Nephron progenitor cell (in vitro differentiated cells): Measurements from ENCODE around the gene ACSF3.
"Not testable (repeated sequence)": the region's sequence is repeated elsewhere in the genome, so short reads cannot be mapped to it uniquely, and the experiment has no call there.

ENCODE experiments used
- DNase-seq: peaks from one replicate; pipeline ENCODE4 v3.0.0; 2021
- H3K27ac Mint-ChIP-seq: 2 replicates; pipeline ENCODE4 v1.8.0; 2021; ENCODE audit warnings: mild to moderate bottlenecking, moderate library complexity, mixed read lengths
- H3K27me3 Mint-ChIP-seq: 2 replicates; pipeline ENCODE4 v1.8.0; 2021; ENCODE audit warnings: mild to moderate bottlenecking, low read depth, mixed read lengths; ENCODE audit not compliant: poor library complexity
- H3K36me3 Mint-ChIP-seq: 2 replicates; pipeline ENCODE4 v1.8.0; 2021; ENCODE audit warnings: low read depth, mixed read lengths
- H3K4me1 Mint-ChIP-seq: 2 replicates; pipeline ENCODE4 v1.8.0; 2021; ENCODE audit warnings: mixed read lengths
- H3K4me3 Mint-ChIP-seq: 2 replicates; pipeline ENCODE4 v1.8.0; 2021; ENCODE audit warnings: mild to moderate bottlenecking, moderate library complexity, mixed read lengths
- H3K9me3 Mint-ChIP-seq: 2 replicates; pipeline ENCODE4 v1.8.0; 2021; ENCODE audit warnings: mild to moderate bottlenecking, moderate library complexity, mixed read lengths
- TF ChIP-seq, protein P1 (sequence below): fragments of 200-600 bp; sonication (generic); IDR thresholded peaks from 2 replicates; pipeline ENCODE4 v1.5.0; 2021; ENCODE audit warnings: antibody characterized with exemption

Gene ACSF3

DNA sequence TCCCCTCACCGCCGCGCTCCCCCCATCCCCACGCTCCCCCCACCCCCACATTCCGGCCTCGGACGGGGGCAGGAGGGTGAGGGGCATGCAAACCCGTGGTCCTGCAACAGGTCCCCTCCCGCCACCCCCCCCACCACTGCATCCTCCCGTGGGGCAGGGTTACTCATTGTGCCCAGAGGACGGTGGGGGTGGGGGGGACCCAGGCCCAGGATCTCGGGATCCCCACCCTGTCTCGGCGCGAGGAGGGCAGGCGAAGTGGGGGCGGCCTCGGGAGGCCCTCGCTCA is 98.2 kb downstream of the ACSF3 start:
- TF ChIP-seq, protein P1, sequence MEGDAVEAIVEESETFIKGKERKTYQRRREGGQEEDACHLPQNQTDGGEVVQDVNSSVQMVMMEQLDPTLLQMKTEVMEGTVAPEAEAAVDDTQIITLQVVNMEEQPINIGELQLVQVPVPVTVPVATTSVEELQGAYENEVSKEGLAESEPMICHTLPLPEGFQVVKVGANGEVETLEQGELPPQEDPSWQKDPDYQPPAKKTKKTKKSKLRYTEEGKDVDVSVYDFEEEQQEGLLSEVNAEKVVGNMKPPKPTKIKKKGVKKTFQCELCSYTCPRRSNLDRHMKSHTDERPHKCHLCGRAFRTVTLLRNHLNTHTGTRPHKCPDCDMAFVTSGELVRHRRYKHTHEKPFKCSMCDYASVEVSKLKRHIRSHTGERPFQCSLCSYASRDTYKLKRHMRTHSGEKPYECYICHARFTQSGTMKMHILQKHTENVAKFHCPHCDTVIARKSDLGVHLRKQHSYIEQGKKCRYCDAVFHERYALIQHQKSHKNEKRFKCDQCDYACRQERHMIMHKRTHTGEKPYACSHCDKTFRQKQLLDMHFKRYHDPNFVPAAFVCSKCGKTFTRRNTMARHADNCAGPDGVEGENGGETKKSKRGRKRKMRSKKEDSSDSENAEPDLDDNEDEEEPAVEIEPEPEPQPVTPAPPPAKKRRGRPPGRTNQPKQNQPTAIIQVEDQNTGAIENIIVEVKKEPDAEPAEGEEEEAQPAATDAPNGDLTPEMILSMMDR, result no peak
- H3K4me3 Mint-ChIP-seq, result no peak overlapping the region
- H3K27ac Mint-ChIP-seq, result no peak overlapping the region
- H3K27me3 Mint-ChIP-seq, result peaks cover 46% of the 10 kb centered on the region
- H3K4me1 Mint-ChIP-seq, result no peaks in the 10 kb centered on the region
- H3K36me3 Mint-ChIP-seq, result no peaks in the 10 kb centered on the region
- no peaks in the 10 kb centered on the region for H3K9me3 Mint-ChIP-seq
- DNase-seq, result no peak

DNA sequence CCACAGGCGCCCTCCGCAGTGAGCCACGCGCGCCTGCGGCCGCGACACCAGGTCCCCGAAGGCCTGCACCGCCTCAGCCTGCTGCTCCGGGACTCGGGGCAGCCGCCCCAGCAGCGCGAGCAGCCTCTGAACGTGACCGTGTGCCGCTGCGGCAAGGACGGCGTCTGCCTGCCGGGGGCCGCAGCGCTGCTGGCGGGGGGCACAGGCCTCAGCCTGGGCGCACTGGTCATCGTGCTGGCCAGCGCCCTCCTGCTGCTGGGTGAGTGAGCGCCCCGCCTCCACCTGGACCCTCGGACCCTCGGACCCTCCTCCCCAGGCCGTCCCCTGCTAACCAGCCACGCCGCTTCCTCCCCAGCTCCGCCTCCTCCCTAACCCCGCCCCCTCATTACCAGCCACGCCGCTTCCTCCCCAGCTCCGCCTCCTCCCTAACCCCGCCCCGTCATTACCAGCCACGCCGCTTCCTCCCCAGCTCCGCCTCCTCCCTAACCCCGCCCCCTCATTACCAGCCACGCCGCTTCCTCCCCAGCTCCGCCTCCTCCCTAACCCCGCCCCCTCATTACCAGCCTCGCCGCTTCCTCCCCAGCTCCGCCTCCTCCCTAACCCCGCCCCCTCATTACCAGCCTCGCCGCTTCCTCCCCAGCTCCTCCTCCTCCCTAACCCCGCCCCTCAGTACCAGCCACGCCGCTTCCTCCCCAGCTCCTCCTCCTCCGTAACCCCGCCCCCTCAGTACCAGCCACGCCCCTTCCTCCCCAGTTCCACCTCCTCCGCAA is 98.7 kb downstream of the ACSF3 start:
- DNase-seq, result peak; percentile 79
- H3K36me3 Mint-ChIP-seq, H3K27ac Mint-ChIP-seq, H3K9me3 Mint-ChIP-seq, H3K4me3 Mint-ChIP-seq, H3K4me1 Mint-ChIP-seq: not testable (repeated sequence)
- peaks cover 48% of the 10 kb centered on the region for H3K27me3 Mint-ChIP-seq

DNA sequence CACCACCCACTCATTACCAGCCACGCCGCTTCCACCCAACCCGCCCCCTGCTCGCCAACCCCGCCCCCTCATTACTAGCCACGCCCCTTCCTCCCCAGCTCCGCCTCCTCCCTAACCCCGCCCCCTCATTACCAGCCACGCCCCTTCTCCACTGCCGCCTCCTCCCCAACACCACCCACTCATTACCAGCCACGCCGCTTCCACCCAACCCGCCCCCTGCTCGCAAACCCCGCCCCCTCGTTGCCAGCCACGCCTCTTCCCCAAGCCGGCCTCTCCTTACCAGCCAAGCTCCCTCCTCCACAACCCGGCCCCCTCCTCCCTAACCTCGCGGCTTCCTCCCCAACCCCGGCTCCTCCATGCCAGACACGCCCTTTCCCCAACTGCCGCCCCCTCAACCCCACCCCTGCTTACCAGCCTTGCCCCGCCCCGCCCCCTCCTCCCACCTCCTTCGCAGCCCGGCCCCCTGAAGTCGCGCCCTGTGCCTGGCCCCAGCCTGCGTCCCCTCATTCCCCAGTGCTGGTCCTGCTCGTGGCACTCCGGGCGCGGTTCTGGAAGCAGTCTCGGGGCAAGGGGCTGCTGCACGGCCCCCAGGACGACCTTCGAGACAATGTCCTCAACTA is 99.4 kb downstream of the ACSF3 start:
- no peaks in the 10 kb centered on the region for H3K36me3 Mint-ChIP-seq
- peaks cover 52% of the 10 kb centered on the region for H3K27me3 Mint-ChIP-seq
- no peak overlapping the region for H3K27ac Mint-ChIP-seq
- peak; percentile 82 for DNase-seq
- H3K4me1 Mint-ChIP-seq, result no peaks in the 10 kb centered on the region
- no peaks in the 10 kb centered on the region for H3K9me3 Mint-ChIP-seq
- TF ChIP-seq, protein P1, result no peak
- H3K4me3 Mint-ChIP-seq, result no peak overlapping the region

DNA sequence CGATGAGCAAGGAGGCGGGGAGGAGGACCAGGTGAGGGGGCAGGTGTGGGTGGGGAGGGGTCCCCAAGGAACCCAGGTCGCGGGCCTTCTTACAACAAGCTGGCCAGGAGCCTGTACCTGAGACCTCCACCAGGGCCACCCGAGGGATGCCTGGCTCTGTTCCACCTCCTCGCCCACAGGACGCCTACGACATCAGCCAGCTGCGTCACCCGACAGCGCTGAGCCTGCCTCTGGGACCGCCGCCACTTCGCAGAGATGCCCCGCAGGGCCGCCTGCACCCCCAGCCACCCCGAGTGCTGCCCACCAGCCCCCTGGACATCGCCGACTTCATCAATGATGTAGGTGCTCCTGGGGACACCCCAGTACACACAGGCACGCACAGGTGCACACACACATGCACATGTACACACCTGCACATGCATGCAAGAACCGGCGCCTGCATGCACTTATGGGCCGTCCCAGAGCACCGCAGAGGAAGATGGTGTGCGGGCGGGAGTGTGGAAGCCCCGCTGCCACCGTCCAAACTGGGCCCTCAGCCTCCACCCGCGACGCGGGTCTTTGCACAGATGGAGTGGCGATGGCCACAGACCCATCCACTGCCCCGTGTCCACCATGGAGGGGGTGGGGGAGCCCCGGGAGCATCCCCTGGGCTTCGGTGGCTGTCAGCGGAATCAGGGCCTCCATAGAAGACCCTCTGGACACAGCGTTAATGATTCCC is 100.1 kb downstream of the ACSF3 start:
- Mint-ChIP-seq H3K9me3 (no peaks in the 10 kb centered on the region), H3K36me3 (no peaks in the 10 kb centered on the region), H3K27me3 (peaks cover 50% of the 10 kb centered on the region), H3K27ac (no peak overlapping the region), H3K4me3 (no peak overlapping the region), H3K4me1 (no peaks in the 10 kb centered on the region)
- DNase-seq, result no peak
- TF ChIP-seq, protein P1, result no peak

DNA sequence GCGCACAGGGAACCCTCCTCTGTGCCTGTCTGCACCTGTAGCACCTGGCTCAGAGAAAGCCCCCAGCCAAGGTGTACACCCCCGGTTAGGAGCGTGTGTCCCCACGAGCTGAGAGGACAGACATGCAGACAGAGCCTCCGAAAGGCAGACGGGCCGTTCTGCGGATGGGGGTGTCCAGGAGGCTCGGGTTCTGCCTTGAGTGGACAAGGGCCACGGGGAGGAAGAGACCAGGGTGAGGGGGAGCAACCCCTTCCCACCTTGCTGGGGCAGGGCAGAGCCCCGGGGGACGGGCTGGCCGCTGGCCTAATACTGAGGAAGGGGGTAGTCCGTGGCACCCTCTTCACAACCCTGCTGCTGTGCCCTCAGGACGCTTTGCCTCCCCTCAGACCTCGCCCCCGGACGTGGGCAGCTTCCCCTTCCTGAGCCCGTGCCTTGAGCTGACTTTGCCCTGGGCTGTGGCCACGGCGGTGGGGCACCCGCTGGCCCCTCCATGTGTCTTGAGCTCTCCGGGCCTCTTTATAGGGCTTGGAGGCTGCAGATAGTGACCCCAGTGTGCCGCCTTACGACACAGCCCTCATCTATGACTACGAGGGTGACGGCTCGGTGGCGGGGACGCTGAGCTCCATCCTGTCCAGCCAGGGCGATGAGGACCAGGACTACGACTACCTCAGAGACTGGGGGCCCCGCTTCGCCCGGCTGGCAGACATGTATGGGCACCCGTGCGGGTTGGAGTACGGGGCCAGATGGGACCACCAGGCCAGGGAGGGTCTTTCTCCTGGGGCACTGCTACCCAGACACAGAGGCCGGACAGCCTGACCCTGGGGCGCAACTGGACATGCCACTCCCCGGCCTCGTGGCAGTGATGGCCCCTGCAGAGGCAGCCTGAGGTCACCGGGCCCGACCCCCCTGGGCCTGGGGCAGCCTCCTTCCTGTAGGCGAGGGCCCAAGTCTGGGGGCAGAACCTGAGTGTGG is 101.0 kb downstream of the ACSF3 start:
- H3K9me3 Mint-ChIP-seq, result no peaks in the 10 kb centered on the region
- no peak for DNase-seq
- H3K4me3 Mint-ChIP-seq, result no peak overlapping the region
- no peaks in the 10 kb centered on the region for H3K4me1 Mint-ChIP-seq
- H3K27ac Mint-ChIP-seq, result no peak overlapping the region
- no peaks in the 10 kb centered on the region for H3K36me3 Mint-ChIP-seq
- peaks cover 50% of the 10 kb centered on the region for H3K27me3 Mint-ChIP-seq
- TF ChIP-seq, protein P1, result no peak
